GM19397 (cell line): Measurements from ENCODE around the gene CXCR5.

ENCODE experiments used
- ATAC-seq: cut with Tn5 transposase; IDR thresholded peaks from one replicate; pipeline ENCODE4 v1.9.1; 2021; ENCODE audit warnings: mild to moderate bottlenecking, moderate library complexity; ENCODE audit not compliant: unreplicated experiment

CXCR5 gene

GRCh38 chr11:118911880-118912741 lies 28.4 kb downstream of the CXCR5 start:
- ATAC-seq, result no peak

DNA sequence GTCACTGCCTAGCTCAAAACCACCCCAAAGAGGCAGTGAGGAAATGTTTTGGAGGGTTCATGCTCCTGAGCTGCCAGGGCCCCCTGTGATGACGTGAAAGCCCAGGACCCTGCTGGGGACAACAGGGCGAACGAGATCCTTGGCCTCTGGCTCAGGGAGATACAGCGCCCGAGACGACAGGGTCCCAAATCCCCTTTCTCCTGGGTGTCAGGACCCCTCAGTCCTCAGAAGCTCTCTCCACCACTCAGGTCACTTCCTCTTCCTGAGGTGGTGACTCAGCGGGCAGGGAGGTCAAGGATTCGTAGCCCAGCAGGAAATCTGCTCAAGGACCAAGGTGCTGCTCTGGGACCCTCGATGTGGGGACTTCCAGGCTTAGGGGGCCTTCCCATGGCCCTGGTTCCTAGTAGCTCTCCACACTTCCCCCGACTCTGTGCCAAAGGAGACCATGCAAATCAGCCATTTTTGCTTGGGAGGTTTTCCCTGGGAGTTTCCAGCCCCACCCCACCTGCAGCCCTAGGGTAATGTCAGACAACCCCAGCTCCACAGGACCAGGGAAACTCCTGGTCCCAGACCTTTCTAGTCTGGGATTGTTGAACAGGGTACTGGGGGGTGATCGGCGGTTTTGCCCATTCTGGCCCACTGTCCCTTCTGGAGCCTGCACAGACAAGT lies 29.2 kb downstream of the CXCR5 start:
- ATAC-seq, result no peak

GRCh38 chr11:118913411-118914125 lies 29.9 kb downstream of the CXCR5 start:
- ATAC-seq, result no peak

GRCh38 chr11:118914178-118914918 lies 30.7 kb downstream of the CXCR5 start:
- no peak for ATAC-seq

DNA sequence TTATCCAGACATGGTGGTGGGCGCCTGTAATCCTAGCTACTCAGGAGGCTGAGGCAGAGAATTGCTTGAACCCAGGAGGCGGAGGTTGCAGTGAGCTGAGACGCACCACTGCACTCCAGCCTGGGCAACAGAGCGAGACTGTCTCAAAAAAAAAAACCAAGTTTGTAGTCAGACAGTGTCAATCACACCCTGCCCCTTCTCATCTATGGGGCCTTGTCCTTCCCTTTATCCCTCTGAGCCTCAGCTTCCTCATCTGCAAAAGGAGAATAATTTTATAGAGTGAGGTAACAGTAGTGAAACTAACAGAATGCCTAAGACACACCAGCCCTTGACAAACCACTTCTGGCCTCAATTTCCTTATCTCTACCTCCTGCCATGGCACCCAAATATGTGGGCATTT lies 31.3 kb downstream of the CXCR5 start:
- no peak for ATAC-seq

GRCh38 chr11:118915396-118915795 lies 31.7 kb downstream of the CXCR5 start:
- ATAC-seq, result no peak

DNA sequence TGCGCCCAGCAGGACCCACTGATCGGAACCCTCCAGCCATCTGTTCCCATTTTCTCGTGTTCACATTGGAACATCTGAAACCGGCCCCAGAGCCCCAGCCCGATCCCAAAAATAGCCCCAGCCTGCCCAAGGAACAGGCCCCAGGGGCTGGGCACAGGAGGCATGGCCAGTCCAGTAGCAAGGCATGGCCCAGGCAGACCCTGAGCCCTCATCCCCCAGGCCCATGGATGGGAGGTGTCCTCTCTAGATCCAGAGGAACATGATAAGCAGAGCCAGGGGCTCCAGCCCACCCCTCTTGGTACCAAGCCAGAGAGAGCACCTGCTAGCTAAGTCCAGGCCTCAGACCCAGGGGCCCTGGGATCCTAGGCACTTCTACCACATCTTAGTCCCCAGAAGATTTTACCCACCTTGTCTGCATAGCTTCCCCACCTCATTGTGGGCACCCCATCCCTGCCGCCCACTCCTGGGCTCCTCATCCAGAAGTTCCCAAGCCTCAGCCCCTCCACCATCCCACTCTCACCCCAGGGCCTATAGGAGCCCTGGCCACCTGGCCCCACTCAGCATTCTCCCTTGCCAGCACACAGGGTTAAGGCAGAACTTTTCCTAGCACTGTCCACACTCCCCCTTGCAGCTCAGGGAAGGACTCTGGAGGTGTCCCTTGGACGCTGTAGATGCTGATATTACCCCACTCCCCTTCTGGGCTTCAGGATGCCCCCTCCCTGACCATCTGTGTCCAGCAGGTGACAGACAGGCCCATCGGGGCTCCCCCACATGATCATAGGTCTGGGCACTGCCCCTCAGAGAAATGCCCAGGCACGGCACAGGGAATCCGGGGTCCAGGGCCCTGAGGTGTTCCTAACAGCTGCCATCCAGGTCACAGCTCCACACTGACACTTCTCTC lies 32.5 kb downstream of the CXCR5 start:
- no peak for ATAC-seq

GRCh38 chr11:118916842-118917388 lies 33.2 kb downstream of the CXCR5 start:
- ATAC-seq, result no peak

GRCh38 chr11:118917481-118918127 lies 33.9 kb downstream of the CXCR5 start:
- ATAC-seq, result no peak

DNA sequence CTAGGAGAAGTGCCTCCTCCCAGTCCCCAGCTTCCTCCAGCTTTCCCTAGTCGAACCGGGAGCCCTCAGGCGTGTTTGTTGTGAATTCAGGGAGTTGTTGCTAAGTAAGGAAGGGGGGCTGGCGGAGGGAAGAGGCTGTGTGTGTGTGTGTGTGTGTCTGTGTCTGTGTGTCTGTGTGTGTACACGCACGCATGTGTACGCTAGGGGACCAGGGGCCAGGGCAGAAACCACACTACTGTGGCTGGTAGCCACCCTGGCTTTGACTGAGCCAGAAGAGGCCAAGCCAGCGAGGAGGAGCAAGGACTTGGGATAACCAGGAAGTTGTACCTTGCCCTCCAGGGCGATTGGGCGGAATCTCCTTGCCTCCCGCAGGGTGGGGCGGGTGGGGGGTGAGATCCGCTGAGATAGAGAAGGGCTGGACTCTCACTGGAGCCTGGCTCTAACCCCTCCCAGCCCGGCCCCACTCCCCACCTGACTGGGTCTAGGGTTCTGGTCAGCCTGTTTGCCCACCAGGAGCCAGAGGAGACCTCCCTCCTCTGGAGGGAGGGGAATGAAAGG lies 34.5 kb downstream of the CXCR5 start:
- no peak for ATAC-seq

- no peak for ATAC-seq
These were observed 35.1 kb downstream of the CXCR5 start for GRCh38 chr11:118918686-118919280.

DNA sequence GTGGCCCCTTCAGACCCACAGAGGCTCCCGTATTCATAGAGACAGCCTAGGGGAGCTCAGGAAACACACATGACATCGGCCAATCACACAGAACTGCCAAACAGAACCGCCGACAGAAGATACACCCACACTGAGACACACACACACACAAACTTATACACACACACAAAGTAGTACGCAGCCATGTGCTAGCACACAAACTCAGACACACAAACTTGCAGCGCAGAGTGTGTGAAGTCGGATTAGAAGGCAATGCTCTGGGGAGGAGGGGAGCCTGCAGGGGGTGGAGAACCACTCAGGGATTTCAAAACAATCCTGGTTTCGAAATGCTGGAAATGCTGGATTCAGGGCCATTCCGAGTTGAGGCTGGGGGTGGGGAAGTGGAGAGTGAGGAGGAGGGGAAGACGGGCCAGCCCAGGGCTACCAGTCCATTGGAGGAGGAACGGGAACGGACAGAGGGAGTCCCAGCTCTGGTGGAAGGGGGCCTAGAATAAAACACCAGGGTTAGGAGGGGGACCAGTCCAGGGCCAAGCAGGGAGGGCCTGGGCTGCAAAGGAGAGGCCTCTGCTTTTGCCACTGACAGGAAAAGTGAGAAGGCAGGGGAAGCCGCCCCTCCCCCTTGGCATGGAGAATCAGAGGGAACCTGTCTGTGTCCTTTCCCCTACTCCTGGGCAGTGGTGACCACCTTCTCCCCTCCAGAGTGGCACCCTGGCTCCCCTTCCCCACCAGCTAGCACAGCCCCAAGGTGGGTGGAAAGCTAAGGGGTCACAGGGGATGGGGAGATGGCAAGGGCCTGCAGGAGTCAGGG lies 37.6 kb downstream of the CXCR5 start:
- ATAC-seq, result no peak

DNA sequence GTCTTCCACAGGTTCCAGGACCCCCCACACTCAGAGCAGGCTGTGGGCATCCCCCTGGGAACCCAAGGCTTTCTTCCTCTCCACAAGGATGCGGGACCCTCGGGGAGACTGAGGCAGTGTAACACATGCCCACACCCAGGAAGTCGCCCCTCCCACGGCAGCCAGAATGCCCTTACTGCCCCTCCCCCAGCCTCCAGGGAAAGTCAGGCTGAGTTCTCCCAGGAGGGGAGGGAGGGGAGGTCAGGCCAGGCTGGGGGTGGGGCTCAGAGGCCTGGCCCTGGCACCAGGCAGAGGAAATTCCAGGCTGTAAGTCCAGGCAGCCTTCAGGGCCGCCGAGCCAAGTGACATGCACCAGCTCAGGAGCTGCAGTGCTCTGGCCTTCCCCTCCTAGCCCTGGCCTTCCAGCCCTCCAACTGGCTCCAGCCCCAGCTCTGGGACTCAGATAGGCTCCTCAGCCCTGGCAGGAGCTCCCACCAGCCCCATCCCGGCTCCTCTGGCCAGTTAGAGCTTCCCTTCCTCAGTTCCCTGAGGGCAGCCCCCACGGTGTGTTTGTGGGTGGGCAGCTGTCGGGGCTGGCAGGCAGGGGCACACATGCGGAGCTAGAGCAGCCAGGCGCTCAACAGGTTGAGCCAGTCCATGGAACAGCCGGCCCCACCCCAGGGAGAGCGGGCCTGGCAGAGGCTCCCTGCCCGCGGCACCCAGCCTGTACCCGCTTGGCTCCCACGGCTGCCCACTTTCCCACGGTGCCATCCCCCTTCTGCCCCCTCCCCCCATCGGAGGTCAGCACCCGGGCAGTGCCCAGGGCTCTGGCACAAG lies 38.4 kb downstream of the CXCR5 start:
- no peak for ATAC-seq

DNA sequence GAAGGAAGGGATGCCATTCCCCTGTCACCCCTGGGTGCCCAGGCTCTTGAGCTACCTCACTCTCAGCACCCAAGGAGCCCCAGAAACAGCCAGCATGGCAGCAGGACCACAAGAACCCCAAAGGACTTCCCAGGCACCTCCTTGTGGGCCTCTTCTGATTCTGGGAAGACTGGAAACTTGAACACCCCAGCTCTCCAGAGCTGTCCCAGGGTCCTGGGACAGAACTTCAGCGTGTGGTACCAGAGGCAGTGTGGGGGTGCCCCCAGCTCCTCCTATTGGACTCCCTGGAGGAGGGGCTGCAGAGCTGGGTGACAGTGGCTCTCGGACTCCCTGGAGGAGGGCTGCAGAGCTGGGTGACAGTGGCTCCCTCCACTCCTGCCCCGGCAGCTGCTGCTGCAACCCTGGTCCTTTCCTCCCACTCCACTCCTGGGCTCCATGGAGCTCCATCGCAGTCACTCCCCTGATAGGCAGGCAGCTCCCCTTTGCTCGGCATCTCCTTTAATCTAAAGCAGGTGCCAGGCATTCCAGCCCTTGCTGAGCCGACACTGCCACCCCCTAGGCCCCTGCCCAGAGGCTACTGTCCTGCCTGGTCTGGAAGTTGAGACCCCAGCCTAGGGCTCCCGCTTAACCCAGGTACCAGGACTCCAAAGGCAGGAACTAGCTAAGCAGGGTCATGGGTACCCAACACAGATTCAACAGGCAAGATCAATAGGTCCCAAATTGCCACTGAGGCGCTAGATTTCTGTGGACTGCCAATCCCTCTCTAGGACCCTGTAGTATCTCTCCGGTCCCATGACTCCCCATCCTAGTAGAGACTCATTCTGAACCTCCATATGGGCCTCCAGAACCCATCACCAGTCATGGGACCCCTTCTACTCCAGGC lies 39.3 kb downstream of the CXCR5 start:
- ATAC-seq, result no peak

GRCh38 chr11:118923721-118924587 lies 40.3 kb downstream of the CXCR5 start:
- no peak for ATAC-seq
